Right lobe of liver (tissue), 6 donors: ENCODE data around the gene TMED8. TPM values are rescaled to one million over a fixed set of nuclear protein-coding genes. Genes with fewer than 3 reads are reported as not detected.

ENCODE experiments used
- ATAC-seq, 4 donors: fragments of 200-7000 bp; cut with Tn5 transposase; one replicate each; pipeline ENCODE4 v1.9.1; 2020; ENCODE audit warnings: mild to moderate bottlenecking in 4 of 4, moderate library complexity in 4 of 4
- DNase-seq, 3 donors: peaks; one replicate each; pipeline ENCODE4 v3.0.0-alpha.2; 2020
- H3K27ac ChIP-seq, 3 donors: fragments of 200-600 bp; one replicate each; pipeline ENCODE4 v1.8.0; 2022
- H3K27me3 ChIP-seq, 2 donors: fragments of 200-600 bp; one replicate each; pipeline ENCODE4 v1.8.0; 2022
- H3K36me3 ChIP-seq, 4 donors: fragments of 200-600 bp; sonication (generic) in 1 of 4; one replicate each; pipeline versions ENCODE4 v1.5.1 to v1.8.0; 2017 to 2022; ENCODE audit warnings: control low read depth in 1 of 4
- H3K4me1 ChIP-seq, 4 donors: fragments of 200-600 bp; sonication (generic) in 1 of 4; one replicate each; pipeline versions ENCODE4 v1.5.1 to v1.8.0; 2017 to 2022; ENCODE audit warnings: control low read depth in 1 of 4
- H3K4me3 ChIP-seq, 3 donors: fragments of 200-600 bp; one replicate each; pipeline ENCODE4 v1.8.0; 2022
- H3K9me3 ChIP-seq, 4 donors: fragments of 200-600 bp; sonication (generic) in 1 of 4; one replicate each; pipeline versions ENCODE4 v1.5.1 to v1.8.0; 2017 to 2022; ENCODE audit warnings: control low read depth in 1 of 4
- CTCF ChIP-seq, 4 donors: fragments of 200-600 bp in 3 of 4; fragments of 450-650 bp in 1 of 4; IDR thresholded peaks; one replicate each; pipeline versions ENCODE4 v1.5.1 to v1.8.0; 2016 to 2022; ENCODE audit warnings: antibody characterized with exemption in 4 of 4, mild to moderate bottlenecking in 2 of 4
- POLR2A ChIP-seq: fragments of 450-650 bp; IDR thresholded peaks from one replicate; pipeline ENCODE4 v1.6.1; 2017; ENCODE audit warnings: antibody characterized with exemption, mild to moderate bottlenecking
- WGBS: methylation state at CpG from one replicate; pipeline ENCODE4 v1.1.6; 2018; ENCODE audit warnings: low coverage, low lambda C conversion rate; ENCODE audit not compliant: insufficient coverage; ENCODE audit errors: missing lambda C conversion rate; 5-methylcytosine and 5-hydroxymethylcytosine counted together
- intact Hi-C, 2 donors: fragments of 100-400 bp; cut with DNase I; formaldehyde crosslinking; loops; one replicate each; pipeline versions ENCODE4 v1.11.2 to v1.14.1; 2022
- total RNA-seq, 6 experiments: library from RNA; depleted of rRNA in 2 of 6; stranded (reverse); fragments of >200 nt in 2 of 6; fragmentation: NEBNext Ultra II Directional in 3 of 6; extraction: Animal tissue kit (Norgen Biotek cat#: 25700) in 3 of 6; gene quantifications; one replicate each; pipeline versions ENCODE4 v1.1.0 to v1.2.4, GENCODE V29; 2016 to 2023
- donor health status: DM: no; HTN: yes; CAD: no.
- donor health status: DM: no; HTN: no; CAD: no.
- donor health status: DM: no; HTN: no; CAD: no.
- donor health status: DM: no; HTN: yes; CAD: no.
- donor health status: DM: no; HTN: yes; CAD: no.

TMED8 gene
- total RNA-seq, 6 experiments from 2014 or later: 2.5 to 4.4 (median 3.1) TPM

- no peaks in the 10 kb centered on the region for H3K9me3 ChIP-seq
- WGBS: 94% methylated on average over 3 of the region's 4 CpGs
- TF ChIP-seq POLR2A: no peak
- ATAC-seq (no peak), DNase-seq (no peak)
- H3K27me3 ChIP-seq: no peaks in the 10 kb centered on the region
- H3K4me3 ChIP-seq: no peak overlapping the region
- no peak overlapping the region for H3K27ac ChIP-seq
- intact Hi-C loops: no loop called here
- no peaks in the 10 kb centered on the region for H3K36me3 ChIP-seq
- no peaks in the 10 kb centered on the region for H3K4me1 ChIP-seq
Observed at GRCh38 chr14:77390188-77390587, 13.3 kb upstream of the TMED8 start.

GRCh38 chr14:77378701-77379100 lies 1.8 kb upstream of the TMED8 start:
- 61% methylated on average over 6 of the region's 6 CpGs for WGBS
- no peak overlapping the region for H3K27ac ChIP-seq
- ATAC-seq (no peak), DNase-seq (no peak)
- no peak for TF ChIP-seq CTCF (IDR thresholded peaks at IDR 0.05)
- H3K9me3 ChIP-seq: no peaks in the 10 kb centered on the region
- no peaks in the 10 kb centered on the region for H3K27me3 ChIP-seq
- intact Hi-C loops: no loop called here
- H3K4me3 ChIP-seq: no peak overlapping the region
- peaks cover 0 to 17% (median 3%) of the 10 kb centered on the region in 4 donors for H3K4me1 ChIP-seq
- H3K36me3 ChIP-seq: no peaks in the 10 kb centered on the region

GRCh38 chr14:77377502-77377844 lies 579 bp upstream of the TMED8 start:
- Histone ChIP-seq H3K4me1 (peaks cover 0 to 17% (median 3%) of the 10 kb centered on the region in 4 donors), H3K27ac (no peak overlapping the region), H3K36me3 (no peaks in the 10 kb centered on the region), H3K9me3 (no peaks in the 10 kb centered on the region), H3K27me3 (no peaks in the 10 kb centered on the region), H3K4me3 (peak overlapping the region; percentile 71 to 94 (median 93))
- WGBS: 17% methylated on average over 10 of the region's 10 CpGs
- ATAC-seq (no peak), DNase-seq (no peak)
- intact Hi-C loops: no loop called here
- TF ChIP-seq POLR2A (no peak), CTCF (IDR thresholded peaks at IDR 0.05) (no peak)

- TF ChIP-seq POLR2A: no peak
- no peak for TF ChIP-seq CTCF (IDR thresholded peaks at IDR 0.05)
- peak overlapping the region; percentile 71 to 94 (median 93) for H3K4me3 ChIP-seq
- peaks cover 0 to 17% (median 3%) of the 10 kb centered on the region in 4 donors for H3K4me1 ChIP-seq
- no peaks in the 10 kb centered on the region for H3K9me3 ChIP-seq
- peak; percentile 36 to 54 (median 53) for DNase-seq
- H3K36me3 ChIP-seq: no peaks in the 10 kb centered on the region
- peak overlapping the region; percentile 49 to 77 (median 71) for H3K27ac ChIP-seq
- no peaks in the 10 kb centered on the region for H3K27me3 ChIP-seq
- 13% methylated on average over 19 of the region's 24 CpGs for WGBS
- intact Hi-C loops: no loop called here
- peak in 3 of 4 donors; percentile 20 to 34 (median 23) for ATAC-seq
Observed at GRCh38 chr14:77375973-77376770, 722 bp downstream of the TMED8 start.

GRCh38 chr14:77375164-77375950 lies 1.5 kb downstream of the TMED8 start:
- peaks cover 0 to 17% (median 3%) of the 10 kb centered on the region in 4 donors for H3K4me1 ChIP-seq
- no peaks in the 10 kb centered on the region for H3K36me3 ChIP-seq
- intact Hi-C loops: no loop called here
- TF ChIP-seq POLR2A: no peak
- TF ChIP-seq CTCF (IDR thresholded peaks at IDR 0.05): no peak
- H3K27ac ChIP-seq: no peak overlapping the region
- H3K27me3 ChIP-seq: no peaks in the 10 kb centered on the region
- 62% methylated on average over 9 of the region's 9 CpGs for WGBS
- no peak for DNase-seq
- no peaks in the 10 kb centered on the region for H3K9me3 ChIP-seq
- ATAC-seq: no peak
- peak overlapping the region in 1 of 3 donors; percentile 71 for H3K4me3 ChIP-seq
